Measurements from ENCODE around the gene TBC1D4. TPM values are rescaled to one million over a fixed set of nuclear protein-coding genes. Genes with fewer than 3 reads are reported as not detected.

TBC1D4 gene
- total and polyA plus RNA-seq, 8 donors = 16.6 to 31.7 (median 26.8) TPM

GRCh38 chr13:75495938-75496337, 14.0 kb upstream of the TBC1D4 start:
- intact Hi-C loops (cut with DNase I) = no loop called here
- Histone ChIP-seq H3K4me3 (no peak overlapping the region), H3K27ac (no peak overlapping the region)

GRCh38 chr13:75494491-75494890, 12.5 kb upstream of the TBC1D4 start:
- Histone ChIP-seq H3K4me3 (no peak overlapping the region), H3K27me3 (no peaks in the 10 kb centered on the region), H3K27ac (no peak overlapping the region), H3K4me1 (peaks cover 0 to 5% of the 10 kb centered on the region in 2 donors), H3K36me3 (no peaks in the 10 kb centered on the region), H3K9me3 (no peaks in the 10 kb centered on the region)
- TF ChIP-seq CTCF (IDR thresholded peaks at IDR 0.05) = no peak
- no peak for ATAC-seq
- DNase-seq = no peak
- intact Hi-C loops (cut with DNase I) = no loop called here

More at GRCh38 chr13:75495938-75496337, 14.0 kb upstream of the TBC1D4 start:
- TF ChIP-seq CTCF (IDR thresholded peaks at IDR 0.05) = no peak
- Histone ChIP-seq H3K9me3 (no peaks in the 10 kb centered on the region), H3K36me3 (no peaks in the 10 kb centered on the region), H3K27me3 (no peaks in the 10 kb centered on the region), H3K4me1 (no peaks in the 10 kb centered on the region)
- no peak for DNase-seq
- no peak for ATAC-seq

GRCh38 chr13:75493156-75493555, 11.2 kb upstream of the TBC1D4 start:
- Histone ChIP-seq H3K9me3 (no peaks in the 10 kb centered on the region), H3K4me3 (no peak overlapping the region), H3K27ac (no peak overlapping the region), H3K36me3 (no peaks in the 10 kb centered on the region), H3K4me1 (peaks cover 0 to 5% of the 10 kb centered on the region in 2 donors), H3K27me3 (no peaks in the 10 kb centered on the region)
- no peak for ATAC-seq
- intact Hi-C loops (cut with DNase I) = no loop called here
- DNase-seq = no peak
- no peak for TF ChIP-seq CTCF (IDR thresholded peaks at IDR 0.05)

GRCh38 chr13:75492389-75492788, 10.4 kb upstream of the TBC1D4 start:
- H3K4me1 ChIP-seq = peaks cover 0 to 5% of the 10 kb centered on the region in 2 donors
- DNase-seq = no peak
- H3K27ac ChIP-seq = no peak overlapping the region
- no peak overlapping the region for H3K4me3 ChIP-seq
- H3K27me3 ChIP-seq = no peaks in the 10 kb centered on the region
- intact Hi-C loops (cut with DNase I) = no loop called here
- H3K36me3 ChIP-seq = no peaks in the 10 kb centered on the region
- ATAC-seq = no peak
- H3K9me3 ChIP-seq = no peaks in the 10 kb centered on the region
- no peak for TF ChIP-seq CTCF (IDR thresholded peaks at IDR 0.05)

GRCh38 chr13:75491376-75491775, 9.4 kb upstream of the TBC1D4 start:
- H3K36me3 ChIP-seq = no peaks in the 10 kb centered on the region
- H3K27me3 ChIP-seq = no peaks in the 10 kb centered on the region
- ATAC-seq (no peak), DNase-seq (no peak)
- no peak overlapping the region for H3K27ac ChIP-seq
- H3K4me3 ChIP-seq = no peak overlapping the region
- TF ChIP-seq CTCF (IDR thresholded peaks at IDR 0.05) = no peak
- H3K9me3 ChIP-seq = no peaks in the 10 kb centered on the region
- H3K4me1 ChIP-seq = peaks cover 0 to 5% of the 10 kb centered on the region in 2 donors
- intact Hi-C loops (cut with DNase I) = no loop called here

All from left lung (tissue), 10 donors.